Limb (tissue), 2 donors: ENCODE data around the gene ADAP1.

Source experiments
- DNase-seq, 2 donors: peaks; one replicate each; pipeline ENCODE4 v3.0.0-alpha.2; 2016; ENCODE audit errors: extremely low spot score in 2 of 2

ADAP1 gene

DNA sequence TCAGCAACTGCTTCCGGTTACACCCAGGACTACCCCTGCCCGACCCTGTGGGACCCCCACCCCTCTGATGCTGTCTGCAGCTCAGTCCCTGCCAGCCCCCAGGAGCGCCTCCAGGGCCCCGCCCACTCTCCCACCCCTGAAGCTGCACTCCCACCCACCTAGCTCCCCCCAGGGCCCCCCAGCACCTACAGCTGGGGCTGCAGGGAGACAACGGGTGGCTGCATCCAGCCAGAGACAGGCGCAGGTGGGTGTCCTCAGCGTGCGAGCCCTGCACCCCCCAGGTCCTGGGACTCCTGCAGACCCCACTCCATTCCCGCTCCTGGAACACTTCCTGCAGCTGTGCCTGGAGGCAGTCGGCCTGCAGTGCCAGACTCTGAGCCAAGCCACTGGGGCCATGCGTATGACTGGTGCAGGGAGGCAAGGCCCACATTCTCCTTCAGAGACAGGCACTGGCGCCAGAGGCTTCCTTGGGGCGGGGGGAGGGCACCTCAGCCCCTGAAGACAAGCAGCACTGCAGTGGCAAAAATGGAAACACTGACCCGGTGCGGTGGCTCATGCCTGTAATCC is 34.6 kb upstream of the ADAP1 start:
- DNase-seq, result no peak

DNA sequence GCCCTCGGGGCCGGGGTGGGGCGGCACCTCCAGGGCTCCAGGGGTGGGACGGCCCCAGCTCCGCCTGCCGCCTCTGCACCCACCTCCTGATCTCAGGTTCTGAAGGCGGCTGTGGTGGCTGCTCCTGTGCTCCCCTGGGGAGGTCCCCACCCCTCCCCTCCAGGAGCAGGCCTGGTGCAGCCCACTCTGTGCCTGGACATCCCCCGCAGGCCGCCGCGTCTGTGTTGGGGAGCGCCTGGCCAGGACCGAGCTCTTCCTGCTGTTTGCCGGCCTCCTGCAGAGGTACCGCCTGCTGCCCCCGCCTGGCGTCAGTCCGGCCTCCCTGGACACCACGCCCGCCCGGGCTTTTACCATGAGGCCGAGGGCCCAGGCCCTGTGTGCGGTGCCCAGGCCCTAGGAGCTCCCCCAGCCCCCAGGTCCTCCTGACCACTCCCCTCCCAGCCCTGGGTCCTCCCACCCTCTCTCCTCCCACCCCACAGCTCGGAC is 34.0 kb upstream of the ADAP1 start:
- no peak for DNase-seq

DNA sequence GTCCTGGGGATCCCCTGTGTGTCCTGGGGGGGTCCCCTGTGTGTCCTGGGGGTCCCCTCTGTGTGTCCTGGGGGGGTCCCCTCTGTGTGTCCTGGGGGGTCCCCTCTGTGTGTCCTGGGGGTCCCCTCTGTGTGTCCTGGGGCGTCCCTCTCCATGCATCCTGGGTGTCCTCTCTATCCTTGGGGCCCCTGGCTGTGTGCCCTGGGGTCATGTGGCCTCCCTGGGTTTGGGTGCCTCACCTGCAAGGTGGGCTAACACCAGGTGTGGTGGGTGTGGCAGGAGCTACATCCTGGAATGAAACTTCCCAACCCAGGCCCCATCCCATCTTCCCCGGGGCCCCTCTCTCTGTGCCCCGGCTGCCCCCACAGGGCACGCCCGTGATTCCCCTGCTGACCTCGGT is 33.4 kb upstream of the ADAP1 start:
- DNase-seq, result no peak

DNA sequence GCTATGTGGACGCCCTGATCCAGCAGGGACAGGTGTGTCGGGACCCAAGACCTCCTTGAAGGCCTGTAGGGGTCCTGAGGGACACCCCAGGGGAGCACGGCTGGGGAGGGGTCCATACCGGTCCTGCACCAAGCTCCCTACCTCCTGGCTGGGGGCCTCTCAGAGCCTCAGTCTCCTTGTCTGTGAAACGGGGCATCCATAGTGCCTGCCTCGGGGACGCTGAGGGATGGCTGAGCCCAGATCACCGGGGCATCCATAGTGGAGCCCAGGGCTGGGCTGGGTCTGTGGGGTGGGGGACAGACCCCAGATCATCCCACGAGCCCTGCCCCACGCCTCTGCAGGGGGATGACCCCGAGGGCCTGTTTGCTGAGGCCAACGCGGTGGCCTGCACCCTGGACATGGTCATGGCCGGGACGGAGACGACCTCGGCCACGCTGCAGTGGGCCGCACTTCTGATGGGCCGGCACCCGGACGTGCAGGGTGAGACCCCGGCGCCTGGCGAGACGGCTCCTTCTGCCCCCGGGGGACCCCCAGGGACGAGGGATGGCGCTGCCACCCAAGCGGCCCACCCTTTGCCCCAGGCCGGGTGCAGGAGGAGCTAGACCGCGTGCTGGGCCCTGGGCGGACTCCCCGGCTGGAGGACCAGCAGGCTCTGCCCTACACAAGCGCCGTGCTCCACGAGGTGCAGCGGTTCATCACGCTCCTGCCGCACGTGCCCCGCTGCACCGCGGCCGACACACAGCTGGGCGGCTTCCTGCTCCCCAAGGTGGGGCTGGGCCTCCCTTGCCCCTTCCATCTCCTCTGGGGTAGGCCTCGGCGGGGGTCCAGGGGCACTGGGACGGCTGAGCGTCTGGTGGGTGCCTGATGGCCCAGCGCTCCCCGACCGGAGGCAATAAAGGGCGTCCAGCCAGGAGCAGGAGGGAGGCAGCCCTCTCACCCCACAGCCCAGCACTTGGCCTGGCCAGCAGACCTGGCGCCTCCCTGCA is 32.6 kb upstream of the ADAP1 start:
- no peak for DNase-seq

DNA sequence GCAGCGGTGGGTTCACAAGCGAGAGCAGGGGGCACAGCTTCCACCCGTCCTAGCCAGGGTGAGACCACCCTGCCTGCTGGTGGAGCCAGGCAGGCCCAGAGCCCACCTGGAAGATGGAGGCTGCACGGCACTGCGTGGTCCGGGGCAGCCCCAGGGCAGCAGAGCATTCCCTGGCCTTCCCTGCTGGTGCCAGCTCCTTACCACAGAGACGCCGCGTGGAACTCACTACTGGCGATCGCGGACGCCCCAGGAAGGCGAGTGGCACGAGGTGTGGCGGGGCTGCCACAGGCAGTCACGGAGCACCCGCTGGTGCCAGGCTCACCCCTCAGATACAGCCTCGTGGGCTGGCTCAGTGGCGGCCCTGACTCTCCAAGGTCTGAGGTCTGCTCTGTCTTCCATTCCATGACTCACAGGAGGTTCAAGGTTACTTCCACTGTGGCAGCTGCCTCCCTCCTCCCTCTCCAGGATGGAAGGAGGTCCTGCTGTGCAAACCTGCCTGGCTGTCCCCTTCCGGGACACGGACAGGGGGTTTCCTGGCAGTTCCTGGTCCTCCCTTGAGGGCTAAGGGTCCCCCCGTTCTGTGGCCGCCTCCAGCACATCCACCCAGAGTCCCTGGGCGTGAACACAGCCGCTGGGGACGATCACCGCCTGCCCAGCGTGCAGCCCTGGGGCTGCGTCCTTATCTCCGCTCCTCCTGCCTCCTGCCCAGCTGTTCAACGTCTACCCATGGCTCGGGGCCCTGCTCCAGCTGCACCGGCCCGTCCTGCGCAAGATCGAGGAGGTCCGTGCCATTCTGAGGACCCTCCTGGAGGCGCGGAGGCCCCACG is 31.6 kb upstream of the ADAP1 start:
- no peak for DNase-seq

DNA sequence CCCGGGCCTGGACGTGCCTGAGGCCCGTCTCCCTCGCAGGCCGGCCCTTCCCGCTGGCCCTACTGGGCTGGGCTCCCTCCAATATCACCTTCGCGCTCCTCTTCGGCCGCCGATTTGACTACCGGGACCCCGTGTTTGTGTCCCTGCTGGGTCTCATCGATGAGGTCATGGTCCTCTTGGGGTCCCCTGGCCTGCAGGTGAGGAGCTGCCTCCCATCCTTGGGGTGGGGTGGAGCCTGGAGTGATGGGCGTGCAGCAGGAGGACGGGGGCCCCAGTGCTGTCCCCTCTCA is 30.6 kb upstream of the ADAP1 start:
- no peak for DNase-seq

DNA sequence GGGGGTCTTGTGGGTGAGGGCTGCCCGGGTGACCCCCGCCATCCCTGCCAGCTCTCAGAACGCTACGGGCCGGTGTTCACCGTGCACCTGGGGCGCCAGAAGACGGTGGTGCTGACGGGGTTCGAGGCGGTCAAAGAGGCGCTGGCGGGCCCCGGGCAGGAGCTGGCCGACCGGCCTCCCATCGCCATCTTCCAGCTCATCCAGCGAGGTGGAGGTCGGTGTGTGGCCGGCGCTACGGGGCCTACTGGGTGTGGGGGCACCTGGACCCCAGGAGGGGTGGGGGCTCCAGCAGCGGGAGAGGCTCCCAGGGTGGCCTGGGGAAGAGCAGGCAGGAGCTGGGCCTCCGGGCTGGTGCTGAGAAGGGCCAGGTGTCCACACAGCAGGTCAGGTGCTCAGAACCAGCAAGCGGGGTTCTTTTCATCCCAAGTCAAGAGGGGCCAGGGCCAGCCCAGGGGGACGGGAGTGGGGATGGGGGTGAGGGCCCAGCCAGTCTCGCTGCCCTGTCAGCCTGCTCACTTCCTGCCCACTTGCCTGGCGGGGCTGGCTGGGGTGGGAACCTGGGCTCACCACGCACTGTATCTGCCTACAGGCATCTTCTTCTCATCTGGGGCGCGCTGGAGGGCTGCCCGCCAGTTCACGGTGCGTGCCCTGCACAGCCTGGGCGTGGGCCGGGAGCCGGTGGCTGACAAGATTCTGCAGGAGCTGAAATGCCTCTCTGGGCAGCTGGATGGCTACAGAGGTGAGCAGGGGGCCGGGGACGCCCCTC is 30.1 kb upstream of the ADAP1 start:
- DNase-seq, result no peak

DNA sequence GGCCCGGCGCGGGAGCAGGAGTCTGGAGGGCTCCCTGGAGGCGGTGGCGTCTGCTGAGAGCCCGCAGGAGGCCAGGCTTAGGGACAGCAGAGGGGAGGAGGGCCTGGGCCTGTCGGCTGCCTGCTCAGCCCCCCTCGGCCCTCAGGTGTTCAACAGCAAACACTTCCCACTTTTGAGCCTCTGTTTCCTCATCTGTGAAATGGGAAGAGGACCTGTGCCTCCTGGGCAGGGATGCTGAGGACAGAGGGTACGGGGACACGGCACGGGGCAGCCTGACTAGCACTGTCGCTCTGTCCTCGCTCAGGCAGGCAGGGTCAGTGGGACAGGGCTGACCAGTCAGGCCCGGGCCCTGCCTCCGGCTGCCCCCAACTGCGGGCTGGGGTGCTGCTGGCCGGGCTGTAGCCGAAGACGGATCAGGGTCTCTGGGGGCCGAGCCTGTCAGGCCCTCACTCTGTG is 29.2 kb upstream of the ADAP1 start:
- no peak for DNase-seq

DNA sequence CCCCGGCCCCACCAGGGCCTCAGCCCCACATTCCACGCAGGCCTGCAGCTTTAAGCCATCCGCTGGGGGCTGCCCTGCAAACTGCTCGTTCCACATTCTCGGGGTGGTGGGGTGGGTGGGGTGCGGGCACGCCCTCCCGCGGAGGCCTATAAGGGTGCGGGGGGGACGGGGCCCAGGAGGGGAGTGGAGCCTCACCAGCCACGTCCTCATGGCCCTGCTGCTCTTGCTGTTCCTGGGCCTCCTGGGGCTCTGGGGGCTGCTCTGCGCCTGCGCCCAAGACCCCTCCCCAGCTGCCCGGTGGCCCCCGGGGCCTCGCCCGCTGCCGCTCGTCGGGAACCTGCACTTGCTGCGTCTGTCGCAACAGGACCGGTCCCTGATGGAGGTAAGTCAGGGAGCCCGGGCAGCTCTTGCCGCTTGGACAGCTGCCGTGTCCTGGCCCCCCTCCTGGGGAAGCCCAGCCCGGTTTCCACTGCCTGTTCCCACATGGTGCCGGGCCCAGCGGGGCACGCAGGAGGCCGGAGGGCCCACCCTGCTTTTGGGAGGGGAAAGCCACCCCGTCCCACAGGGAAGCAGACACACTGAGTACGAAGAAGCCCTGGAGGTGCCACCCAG is 28.6 kb upstream of the ADAP1 start, which contains the start of gene CYP2W1:
TSS of gene CYP2W1 (plus strand) at position 178 of the 612 bp plus-strand sequence. CDS start at position 209, 31 bp downstream.
- DNase-seq, result peak in 1 of 2 donors; percentile 60

DNA sequence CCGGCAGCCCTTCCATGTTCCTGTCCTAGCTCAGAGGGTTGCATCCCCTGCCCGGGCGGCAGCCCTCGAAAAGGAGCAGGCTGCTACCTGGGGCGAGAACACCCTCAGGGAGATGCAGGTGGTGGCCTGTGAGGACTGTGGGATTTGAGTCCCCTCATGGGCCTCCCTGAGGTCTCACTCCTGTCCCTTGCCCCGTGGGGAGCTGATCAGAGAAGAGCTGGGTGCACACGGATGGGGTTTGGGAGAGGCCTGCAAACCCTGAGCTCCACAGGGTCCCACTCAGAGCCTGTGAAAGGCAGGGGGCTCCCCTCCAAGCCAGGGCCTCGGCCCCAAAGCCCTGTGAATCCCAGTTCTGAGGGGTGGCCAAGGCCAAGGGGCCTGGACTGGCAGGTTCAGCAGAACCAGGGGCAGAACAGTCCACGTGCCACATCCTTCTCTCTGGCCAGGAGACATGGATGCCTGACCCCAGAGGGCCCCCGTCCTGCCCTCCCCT is 28.1 kb upstream of the ADAP1 start:
- DNase-seq, result no peak

DNA sequence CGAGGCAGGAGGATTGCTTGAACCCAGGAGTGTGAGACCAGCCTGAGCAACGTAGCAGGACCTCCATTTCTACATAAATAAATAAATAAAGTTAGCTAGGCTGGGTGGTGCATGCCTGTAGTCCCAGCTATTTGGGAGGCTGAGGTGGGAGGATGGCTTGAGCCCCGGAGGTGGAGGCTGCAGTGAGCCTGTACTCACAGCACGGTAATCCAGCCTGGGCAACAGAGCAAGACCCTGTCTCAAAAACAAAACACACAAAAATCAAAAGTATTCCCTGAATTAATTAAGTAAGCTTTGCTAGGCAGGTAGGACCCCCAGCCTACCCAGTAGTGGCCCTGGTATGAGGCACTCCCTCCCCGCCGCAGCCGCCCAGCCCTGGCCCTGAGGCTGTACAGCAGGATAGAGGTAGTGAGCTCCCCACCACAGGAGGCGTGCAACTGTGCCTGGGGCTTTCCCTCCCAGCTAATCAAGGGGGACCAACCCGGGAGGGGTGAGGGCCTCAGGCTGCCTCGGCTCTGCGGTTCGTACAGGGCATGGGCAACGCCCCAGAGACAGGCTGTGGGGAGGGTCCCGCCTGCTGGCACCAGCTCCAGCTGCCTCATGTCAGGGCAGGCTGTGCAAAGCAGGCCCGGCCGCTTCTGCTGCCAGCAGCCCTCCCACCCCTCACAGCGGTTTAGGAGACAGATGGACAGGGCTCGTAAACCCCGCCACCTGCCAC is 27.5 kb upstream of the ADAP1 start:
- DNase-seq, result peak; percentile 56 to 58

DNA sequence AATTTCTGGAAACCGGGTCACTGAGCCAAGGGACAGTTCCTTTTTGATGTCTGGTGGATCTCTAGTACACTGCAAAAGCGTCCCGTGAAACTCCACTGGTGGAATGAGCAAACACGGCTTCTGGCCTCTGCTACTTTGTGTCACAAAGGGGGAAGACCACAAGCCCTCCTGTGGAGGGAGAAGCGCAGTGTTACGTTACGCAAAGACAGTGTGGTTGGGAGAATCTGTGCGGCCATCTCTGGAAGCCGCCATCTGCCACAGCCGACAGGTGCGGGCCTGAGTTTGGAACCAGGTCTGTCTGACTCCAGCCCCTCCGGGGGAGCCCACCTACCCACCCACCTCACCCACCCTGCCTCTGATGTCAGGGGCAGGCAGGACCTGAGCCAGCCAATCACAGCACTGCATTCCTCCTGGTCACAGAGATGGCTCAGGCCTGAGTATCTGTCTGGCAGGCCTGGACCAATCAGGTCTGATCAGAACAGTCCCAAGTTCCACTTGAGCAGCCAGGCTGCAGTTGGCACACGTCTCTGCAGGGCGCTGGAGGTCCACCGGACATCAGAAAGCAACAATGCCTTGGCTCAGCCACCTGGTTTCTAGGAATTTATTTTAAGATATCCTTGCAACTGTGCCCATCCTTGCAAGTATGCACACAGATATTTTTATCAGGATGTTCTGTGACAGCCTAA is 25.5 kb upstream of the ADAP1 start:
- no peak for DNase-seq

DNA sequence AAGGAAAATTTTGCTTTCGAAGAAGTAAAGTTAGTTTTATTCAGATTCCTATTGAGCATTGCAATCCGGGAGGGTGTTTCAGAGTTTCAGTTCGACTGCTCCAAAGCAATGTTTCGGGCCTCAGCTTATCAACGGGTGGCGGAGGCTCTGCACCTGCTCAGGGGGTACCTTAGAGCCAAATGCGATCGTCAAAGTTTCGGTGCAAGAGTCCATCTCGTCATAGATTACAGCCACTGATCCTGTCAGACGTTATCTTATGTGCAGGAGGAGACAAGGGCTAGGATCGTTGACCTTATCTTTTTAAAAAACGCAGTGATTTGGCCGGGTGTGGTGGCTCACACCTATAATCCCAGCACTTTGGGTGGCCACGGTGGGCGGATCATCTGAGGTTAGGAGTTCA is 24.7 kb upstream of the ADAP1 start:
- DNase-seq, result no peak

DNA sequence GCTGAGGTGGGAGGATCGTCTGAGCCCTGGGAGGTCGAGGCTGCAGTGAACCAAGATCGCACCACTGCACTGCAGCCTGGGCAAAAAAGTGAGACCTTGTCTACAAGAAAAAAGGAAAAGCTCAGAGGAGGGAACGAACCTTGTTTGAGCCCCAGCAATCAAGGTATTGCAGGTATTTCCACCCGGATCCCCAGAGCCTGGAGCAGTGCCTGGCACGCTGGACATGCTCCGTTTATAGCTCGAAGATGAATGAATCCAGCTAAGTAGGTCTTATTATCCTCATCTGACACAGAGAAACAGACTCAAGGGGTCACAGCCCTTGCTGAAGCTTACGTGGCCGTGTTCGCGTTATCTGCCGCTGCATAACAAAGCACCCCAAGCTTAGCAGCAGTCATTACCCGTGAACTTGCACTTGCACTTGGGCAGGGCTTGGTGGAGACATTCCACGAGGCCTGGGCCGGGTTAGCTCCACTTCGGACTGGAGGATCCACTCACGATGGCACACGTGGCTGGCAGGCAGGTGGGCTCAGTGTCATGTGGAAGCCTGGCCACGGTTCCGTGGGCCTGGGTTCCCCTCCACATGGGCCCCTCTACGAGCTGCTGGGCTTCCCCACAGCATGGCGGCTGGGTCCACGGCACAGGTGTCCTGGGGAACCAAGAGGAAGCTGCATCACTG is 24.1 kb upstream of the ADAP1 start:
- no peak for DNase-seq

DNA sequence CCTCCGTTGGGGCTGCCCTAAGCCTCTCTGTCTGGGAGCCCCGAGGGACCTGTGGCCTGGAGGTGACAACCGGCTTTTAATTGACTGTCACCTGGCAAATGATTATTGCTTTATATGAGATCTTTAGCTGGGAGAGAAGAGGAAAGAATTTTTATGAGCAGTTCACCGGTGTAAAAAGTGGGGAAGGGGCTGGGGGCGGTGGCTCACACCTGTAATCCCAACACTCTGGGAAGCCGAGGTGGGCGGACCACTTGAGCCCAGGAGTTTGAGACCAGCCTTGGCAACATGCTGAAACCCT is 23.5 kb upstream of the ADAP1 start:
- DNase-seq, result no peak

DNA sequence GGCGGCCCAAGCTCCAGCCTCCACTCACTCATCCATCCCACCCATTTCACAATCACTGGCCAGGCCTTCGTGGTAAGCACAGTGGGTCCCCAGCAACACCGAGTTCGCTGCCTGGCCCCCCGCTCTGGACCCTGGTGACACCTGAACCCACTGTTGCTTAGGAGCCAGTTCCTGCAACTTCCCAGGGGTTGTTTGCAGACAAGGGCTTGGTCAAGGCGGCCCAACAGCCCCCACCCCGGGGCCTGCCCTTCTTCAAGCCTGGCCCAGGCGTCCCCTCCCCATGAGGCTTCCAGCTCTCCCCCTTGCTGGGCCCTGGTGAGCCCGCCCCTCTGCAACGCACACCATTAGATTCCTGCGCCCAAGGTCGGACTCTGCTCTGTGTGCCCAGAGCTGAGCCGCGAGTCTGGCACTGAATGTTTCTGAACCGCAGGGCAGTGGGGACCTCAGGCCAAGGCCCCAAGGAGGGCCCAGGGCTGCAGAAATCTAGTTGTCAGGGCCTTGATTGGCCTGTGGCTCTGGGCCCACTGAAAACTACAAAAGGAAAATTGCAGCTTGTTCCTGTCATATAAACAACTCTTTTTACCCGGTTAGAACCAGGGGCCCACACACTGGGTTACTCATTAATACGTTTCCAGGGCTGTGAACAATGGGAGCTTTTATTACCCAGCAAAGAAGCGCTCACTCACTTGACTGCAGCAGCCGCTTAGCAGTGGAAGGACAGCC is 23.0 kb upstream of the ADAP1 start:
- DNase-seq, result no peak

DNA sequence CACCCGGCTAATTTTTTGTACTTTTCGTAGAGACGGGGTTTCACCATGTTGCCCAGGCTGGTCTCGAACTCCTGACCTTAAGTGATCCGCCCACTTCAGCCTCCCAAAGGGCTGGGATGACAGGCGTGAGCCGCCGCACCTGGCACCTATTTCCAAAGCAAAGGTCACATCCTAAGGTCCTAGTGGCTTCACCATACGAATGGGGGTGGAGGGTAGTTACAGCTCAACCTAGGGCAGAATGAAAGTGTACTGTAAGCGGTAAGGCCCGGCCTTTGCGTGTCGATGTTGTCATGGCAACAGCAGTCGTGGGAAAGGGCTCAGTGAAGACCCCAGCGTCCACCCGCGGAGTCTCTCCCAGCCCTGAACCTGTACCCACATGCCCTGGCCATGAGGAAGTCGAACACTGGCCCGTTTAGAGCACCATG is 22.4 kb upstream of the ADAP1 start:
- DNase-seq, result no peak
